HG02763 (cell line): ENCODE measurements around the gene CTSE.

Experiments
- ATAC-seq: cut with Tn5 transposase; IDR thresholded peaks from one replicate; pipeline ENCODE4 v1.9.1; 2021; ENCODE audit warnings: mild to moderate bottlenecking, moderate library complexity; ENCODE audit not compliant: unreplicated experiment

Gene CTSE

DNA sequence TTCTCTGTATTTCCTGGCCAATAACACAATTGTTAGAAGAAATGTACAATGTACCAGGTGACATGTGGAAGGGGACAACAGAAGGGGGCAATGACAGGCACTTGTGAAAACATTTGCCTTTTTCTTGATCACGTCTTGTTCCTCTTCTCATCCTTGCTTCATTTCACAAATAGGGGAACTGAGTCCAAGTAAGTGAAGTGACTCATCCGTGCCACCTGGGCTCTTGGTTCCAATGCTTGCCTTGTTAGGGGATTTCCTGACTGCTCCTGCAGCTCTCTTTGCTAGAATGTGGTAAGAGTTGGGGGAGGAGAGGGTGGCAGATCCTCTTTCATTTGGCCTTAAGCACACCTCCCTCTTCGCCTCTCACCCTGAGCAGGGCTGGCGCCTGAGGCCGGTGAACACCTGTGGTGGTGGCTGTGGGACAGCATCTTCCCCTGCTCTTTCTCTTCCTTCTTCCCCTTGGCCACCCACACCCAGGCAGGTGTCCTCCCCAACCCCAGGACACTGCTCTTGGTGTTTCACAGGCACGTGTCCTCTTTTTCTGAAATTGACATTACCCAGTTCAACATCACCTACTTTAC is 27.1 kb upstream of the CTSE start:
- peak; percentile 82 for ATAC-seq

DNA sequence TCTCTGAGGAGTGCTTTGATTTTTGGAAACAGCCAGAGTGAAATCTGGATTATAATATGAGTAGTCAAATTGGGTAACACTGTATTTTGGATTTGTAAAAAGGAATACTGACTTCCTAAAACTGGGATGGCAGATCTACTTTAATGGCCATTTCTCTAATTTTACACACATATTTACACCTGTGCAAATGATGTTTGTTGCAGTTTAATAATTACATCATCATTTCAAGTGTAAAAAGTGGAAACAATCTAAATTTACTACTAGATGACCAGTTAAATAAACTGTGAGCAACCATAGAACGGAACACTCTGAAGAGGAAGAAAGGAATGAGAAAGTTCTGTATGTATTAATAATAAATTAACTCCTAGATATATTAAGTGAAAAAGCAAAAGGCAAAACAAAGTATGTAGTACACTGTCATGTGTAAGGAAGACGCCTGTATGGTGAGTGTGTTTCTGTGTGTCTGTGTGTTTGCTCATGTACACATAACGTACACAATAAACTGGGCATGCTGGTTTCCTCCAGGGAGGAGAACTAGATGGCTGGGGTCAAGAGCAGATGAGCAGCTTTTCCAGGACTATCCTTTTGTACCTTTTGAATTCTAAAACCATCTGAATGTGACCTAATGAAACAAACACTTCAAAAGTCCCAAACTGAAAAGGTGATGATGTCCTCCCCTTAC is 26.4 kb upstream of the CTSE start:
- no peak for ATAC-seq

DNA sequence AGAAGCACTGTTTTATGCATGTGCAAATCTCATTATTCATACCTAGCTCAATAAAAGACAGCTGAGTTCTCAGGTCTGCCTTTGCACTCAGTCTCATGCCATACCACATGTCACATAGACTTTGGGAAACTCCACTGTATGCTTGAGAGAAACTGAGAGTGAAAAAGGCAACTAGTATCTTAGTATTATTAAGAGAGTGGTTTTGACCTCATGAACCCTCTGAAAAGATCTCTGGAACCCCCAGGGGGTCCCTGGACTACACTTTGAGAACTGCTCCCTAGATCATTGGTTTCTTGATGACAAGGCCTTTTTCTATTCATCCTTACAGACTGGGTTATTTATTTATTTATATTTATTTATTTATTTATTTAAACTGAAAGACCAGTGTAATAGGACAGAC is 25.6 kb upstream of the CTSE start:
- ATAC-seq: peak; percentile 32

DNA sequence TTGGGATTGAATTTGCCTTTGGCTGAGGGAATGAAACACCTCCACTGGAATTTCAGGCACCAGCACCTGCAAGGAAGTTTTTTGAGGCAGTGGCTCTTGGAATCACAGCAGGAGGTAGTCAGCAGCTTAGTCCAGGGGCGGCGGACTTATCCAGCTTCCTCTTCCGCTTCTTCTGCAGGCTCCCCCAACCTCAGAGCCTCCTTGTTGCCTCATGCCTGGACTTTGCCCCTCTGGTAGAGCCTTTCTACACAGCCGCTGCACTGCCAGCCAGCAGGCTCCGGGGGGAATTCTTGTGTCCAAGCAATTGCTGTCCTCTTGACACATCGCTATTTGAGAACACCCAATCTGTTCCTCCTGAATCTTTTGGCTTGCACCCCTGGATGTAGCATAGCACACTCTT is 24.9 kb upstream of the CTSE start:
- no peak for ATAC-seq

DNA sequence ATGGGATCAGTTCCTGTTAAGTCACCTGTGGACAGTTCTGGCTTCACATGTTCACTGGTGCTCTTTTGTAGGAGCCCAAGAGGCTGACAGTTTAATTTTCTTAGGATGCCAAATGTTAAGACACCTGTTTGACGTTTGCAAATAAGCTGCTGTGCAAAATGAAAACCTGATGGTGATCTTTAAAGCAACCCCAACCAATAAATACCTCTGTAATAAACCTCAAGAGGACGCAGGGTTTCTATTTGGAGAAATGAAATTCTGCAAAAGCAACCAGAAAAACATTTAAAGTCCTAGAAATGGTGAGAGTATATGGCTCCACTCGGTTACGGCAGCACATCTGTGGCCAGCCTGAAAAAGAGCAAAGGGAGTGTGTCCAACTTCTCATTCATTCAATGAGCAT is 23.6 kb upstream of the CTSE start:
- no peak for ATAC-seq

DNA sequence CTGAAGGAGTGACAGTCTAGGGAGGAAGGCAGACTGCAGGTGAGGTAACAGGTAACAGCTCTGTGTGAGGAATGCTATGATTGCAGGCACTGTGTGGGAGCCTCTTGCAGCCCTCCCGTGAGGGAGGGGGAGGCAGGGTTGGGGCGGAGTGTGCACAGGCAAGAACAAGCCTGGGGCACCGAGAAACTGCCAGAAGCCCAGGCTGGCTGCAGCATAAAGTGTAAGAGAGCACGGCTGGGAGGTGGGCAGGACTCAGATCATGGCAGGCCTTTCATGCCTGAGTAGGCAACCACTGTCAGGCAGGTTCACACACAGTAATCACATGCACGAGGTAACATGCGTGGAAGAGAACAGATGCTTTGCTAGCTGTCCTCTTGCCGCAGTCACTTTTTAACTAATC is 17.9 kb upstream of the CTSE start:
- peak; percentile 67 for ATAC-seq

DNA sequence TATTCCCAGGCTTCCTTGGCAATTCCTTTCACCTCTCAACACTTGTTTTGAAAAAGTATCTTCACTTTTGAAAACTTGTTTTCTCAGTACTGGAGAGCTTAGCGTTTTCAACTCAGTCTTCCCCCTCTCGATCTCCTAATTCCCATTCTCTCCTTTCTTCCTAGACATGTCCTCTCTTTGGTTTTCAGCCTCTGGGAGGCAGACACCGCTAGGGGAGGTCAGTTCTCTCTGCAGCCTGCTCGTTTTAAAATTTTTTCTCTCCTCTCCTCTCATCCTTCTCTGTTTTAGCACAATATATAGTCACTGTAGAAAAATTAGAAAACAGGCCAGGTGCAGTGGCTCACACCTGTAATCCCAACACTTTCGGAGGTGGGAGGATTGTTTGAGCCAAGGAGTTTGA is 16.6 kb upstream of the CTSE start:
- ATAC-seq: no peak

DNA sequence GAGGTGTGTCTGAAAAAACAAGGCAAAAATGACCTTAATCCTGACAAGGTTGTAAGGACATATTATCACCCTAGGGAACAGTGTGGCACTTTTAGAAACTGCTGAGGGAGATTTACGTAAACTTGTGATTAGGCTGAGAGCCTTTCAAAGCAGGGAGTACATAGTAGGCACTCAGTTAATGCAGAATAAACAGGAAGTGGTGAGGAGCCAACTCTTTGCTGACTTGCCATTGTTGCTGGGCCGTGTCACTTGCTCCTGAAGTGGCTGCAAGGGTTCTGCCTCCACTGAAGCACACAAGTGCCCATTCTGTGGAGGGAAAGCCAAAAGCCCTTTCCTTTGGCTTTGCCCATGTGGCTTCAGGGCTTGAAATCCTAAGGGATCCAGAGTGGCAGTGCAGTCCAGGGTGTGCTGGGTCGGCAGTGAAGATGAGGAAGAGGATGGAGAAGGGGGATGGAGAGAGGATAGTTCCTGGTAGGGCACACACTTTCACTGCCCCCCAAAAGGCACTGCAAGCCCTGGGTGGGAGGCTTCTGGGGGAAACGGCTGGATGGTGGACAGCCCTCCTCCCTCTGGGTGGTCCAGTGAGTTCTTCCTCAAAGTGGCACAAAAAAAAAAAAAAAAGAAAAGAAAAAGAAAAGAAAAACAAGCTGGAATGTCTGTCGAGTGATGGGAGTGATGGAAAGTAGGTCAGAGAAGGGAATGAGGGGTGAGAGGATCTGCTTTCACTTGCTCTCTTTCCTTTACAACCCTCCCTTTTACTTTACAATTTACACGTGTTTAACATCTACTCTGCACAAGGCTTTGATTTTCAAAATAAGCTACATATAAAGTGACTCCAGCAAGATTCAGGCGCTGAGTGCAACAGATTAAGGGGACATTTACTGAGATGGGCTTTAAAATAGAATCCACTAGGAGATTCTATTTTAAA is 15.6 kb upstream of the CTSE start:
- no peak for ATAC-seq

DNA sequence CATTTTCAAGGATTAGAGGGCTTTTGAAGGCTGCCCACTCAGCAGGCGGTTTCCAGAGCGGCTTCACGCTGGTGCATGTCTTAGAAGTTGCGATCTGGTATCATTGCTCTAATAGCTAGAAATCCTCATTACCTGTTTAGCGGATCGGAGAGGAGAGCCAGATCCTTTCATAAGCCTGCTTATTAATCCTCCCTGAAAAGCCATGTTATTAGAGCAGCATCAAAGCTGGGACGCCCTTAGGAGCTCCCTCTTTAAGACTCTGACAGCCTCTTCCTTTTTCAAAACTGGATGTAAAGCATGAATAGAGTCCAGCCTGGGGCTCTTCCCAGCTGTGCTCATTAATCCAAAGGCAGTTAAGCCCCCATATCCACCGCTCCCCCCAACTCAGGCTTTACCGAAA is 13.9 kb upstream of the CTSE start:
- ATAC-seq: no peak

DNA sequence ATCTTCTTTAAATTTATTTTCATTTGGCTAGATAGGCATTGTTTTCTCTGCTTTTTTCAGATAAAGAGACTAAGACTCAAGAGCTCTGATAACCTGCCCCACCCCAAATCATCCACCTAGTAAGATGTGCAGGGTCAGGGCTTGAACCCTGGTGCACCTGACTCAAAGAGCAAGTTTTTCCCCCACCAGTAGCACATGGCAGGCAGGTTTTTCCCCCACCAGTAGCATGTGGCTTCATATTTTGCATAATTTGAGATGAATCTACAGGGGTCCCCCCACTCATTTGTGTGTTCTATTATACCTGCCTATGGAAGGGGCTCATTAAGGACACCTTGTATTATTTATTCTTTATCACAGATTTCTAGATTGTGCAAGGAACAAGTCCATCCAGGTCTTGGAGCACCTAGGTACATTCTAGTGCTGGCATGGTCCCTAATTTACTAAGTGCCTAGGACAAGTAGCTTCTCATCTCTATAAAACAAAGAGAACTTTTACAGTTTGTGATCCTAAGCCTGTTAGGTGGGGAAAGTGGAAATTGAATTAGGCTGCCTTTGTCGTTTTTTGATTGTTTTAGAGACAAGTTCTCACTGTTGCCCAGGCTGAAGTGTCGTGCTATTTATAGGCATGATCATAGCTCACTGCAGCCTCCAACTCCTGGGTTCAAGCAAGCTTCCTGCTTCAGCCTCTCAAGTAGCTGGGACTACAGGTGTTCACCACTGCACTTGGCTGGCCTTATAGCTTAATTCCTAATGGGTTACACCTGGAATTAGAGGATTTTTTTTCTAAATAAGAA is 13.2 kb upstream of the CTSE start:
- no peak for ATAC-seq

DNA sequence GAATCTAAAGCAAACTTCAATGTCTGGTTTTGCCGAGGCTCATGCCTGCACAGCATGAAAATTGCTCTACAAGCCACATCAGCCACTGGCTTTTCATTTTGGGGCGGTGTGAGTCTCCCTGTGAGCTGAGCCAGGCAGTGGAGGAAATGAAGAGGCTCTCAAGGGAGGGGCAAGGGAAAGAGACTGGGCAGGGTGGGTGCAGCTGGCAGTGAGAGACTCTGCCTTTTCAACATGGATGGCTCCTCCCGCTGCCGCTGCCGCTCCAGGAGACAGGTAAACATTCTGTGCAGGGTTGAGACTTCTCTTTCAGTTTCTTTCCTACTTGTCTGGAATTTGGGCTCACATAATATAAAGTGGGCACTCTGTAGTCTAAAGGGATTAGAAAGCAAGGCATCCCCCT is 11.3 kb upstream of the CTSE start:
- ATAC-seq: no peak

DNA sequence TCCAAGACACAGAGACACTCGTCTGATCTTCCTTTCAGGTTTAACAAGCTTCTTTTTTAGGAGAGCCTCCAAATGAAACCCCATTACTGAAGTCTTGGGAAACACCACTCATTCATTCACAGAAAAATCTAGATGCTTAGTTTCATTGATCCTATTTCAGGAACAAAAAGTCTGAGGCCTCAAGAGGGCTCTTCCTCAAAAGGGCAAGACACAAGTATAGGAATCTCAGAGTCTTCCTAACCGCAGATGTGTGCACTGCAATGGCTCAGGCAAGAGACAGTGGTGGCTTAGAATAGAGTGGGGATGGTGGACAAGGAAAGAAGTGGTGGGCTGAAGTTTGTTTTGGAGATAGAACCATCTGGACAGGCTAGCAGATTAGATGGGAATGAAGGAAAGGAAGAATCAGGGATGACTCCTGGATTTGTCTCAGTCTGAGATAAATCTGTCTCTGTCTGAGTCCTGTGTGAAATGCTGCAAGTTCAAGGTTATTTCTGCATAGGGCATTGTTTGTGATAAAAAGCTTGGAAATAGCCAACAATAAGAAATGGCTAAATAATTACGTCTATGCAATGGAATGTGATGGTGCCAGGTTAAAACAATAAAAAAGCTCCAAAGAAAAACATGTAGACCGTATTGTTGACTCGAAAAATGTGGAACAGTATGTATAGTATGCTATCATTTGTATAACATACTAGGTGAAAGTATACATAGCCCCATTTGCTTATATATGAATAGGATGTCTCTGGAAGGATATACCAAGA is 8.9 kb upstream of the CTSE start:
- no peak for ATAC-seq

DNA sequence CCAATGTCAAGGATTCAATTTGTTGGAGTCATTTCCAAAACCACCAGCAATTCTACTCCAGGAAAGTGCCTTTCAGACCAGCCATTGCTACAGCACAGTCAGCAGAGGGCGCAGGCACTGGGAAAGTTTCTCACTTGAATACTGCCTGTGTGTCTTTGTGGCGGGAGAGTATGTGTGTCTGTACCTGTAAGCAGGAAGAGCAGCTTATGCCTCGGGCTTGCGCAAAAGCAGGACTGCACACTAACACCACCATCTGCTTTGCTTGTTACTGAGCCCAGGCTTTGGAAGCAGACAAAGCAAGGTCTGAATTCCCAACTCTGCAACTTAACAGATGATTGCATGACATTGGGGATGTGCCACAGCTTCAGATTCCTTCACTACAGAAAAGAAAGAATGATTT is 7.0 kb upstream of the CTSE start:
- ATAC-seq: peak; percentile 60

DNA sequence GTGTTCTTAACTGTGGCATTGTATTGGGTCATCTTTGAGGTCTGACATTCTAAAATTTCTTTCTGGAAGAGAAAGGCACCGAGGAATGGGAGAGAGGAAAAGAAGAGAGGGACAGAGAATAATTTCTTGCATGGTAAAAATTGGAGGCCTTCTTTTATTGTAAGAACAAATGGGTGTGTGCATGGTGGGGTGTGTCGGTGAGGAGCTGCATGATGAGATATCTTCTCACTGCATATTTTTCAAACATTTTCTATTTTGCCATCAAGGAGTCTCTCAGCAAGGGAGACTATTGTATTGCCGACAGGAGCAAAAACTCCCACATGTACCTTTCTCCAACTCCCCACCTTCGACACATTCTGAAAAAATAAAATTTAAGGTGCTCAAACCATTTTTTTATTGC is 6.5 kb upstream of the CTSE start:
- ATAC-seq: no peak

DNA sequence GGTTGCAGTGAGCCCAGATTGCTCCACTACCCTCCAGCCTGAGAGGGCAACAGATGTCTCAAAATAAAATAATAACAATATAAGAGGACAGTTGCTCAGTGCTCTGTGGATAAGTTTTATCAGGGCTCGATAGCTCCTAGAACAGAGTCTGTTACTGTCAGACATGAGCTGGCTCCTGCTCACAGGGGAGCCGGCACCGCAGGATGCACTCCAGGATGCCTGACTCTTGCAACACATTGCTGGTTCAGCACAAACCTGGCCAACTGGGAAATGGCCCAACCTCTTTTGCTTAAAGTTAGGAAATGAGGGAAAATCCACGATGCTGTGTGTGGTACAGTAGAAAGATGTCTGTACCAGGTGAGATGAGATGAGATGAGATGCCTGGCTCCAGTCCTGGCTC is 5.8 kb upstream of the CTSE start:
- ATAC-seq: no peak

DNA sequence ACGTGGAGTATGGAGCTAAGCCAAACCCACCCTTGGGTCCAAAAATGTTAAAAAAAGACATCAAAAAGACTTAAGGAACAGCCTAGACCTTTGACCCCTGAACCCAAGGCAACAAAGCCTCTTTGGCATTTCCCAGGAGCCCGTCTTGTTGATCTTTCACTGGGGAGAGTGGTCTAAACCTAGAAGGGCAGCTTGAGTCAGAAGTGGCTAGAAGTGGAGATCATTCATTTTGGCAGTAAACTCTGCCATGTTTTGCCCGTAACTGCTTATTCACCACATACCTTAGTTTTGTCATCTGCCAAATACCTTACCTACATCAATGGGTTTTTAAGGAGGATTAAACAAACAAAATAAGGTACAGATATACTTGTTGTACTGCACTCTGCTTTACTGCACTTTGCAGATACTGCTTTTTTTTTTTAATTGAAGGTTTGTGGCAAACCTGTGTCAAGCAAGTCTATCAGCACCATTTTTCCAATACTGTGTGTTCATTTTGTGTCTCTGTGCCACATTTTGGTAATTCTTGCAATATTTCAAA is 1.7 kb upstream of the CTSE start:
- no peak for ATAC-seq

DNA sequence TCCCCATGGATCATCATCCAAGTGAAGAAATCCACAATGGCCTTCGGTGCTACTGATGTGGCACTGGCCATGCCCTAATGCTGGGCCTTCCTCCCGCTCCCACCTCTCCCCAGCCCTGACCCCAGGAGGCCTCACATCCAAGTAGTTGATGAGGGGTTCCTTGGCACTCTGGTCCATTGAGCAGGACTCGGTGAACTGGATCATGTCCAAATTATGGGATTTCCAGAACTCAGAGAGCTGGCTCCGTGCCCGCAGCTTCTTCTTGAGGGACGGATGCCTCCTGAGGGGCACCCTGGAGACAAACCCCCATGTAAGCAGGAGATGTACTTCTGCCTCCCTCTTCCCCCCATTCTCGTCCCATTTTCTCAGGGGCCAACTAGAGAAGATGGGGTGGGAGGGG is 929 bp downstream of the CTSE start:
- no peak for ATAC-seq

DNA sequence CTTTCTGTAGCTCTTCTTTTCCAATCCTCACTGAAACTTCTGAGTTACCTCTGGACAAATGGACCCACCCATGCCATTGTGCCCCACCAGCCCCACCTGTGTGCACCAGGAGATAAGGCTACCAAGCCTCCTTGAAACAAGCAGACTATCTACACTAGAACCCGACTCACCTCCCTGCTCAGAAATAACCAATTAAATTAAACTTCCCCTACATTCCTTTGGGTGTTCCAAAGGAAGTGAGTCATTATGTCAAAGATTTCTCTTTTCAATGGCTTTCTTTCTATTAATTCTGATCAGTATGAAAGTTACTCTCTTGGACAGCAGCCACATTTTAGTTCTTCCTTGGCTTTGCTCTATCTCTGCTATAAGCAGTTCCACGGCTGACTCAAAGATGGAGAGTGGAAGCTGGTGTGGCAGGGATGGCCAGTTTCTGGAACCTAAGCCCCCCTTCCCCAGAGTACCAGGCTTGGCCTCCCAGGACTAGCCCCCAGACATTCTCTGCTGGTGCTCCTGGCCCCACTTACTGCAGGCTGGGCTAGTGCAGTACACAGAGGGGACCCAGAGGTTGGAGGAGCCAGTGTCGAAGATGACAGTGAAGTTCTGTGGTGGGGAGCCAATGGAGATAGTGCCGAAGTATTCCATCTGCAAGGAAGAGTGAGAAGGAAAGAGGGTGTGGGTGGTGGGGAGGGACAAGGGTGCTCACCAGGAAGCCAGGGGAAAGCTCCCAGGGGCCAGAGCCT is 1.9 kb downstream of the CTSE start:
- ATAC-seq: no peak

DNA sequence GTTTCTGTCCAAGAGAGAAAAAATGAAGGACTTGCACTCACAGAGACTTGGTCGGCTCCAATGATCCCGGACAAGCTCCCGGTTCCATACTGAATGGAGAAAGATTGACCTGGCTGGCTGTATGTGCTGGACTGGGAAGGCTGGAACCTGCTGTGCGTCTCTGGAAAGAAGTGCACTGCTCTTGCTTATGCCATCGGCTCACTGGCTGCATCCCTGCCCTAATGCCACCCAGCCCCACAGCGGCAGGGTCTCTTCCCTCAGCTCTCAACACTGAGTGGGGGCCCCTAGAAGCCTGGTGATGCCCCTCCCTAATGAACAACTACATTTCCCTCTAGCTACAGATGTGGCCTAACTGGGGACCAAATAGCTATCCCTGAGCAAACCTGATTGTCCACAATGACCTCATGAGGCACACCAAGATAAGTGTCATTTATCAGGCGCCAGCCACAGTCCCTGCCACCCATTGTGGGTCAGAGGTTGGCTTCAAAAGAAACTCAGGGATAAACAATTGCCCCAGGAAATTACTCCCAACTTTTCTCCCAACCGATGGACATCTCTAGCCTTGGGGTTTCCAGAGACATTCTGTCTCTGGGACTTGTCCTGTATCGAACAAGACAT is 2.6 kb downstream of the CTSE start:
- no peak for ATAC-seq
